ENCODE measurements around the gene LIN7A.

LIN7A gene

DNA sequence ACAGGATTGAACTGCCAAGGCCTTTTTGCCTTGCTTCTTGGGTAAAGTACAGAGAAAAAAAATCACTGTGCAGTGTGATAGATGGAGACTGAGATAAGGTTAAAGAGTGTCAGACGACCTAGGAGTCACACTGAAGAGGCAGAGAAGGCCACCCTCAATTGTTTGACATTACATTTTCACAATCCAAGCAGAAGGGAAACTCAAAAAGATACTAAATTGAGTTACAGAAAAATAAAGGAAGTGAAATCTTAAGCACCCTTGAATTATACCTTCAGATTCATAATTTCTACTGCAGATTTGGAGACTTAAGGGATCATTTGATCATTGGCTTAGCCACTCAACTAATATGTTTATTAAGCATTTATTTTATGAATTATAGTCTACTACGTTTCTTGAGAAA is 123.9 kb downstream of the LIN7A start:
- no peak overlapping the region for H3K4me2 ChIP-seq (ENCODE audit: low read depth, low read length, poor library complexity, severe bottlenecking)
- no peaks in the 10 kb centered on the region for H4K20me1 ChIP-seq (ENCODE audit: insufficient read depth, low read length, poor library complexity, severe bottlenecking)
- no peaks in the 10 kb centered on the region for H3K79me2 ChIP-seq (ENCODE audit: insufficient read depth, low read length)
- H3K27me3 ChIP-seq (ENCODE audit: insufficient read depth, low read length, poor library complexity, severe bottlenecking), result no peaks in the 10 kb centered on the region
- no peaks in the 10 kb centered on the region for H3K9me2 ChIP-seq (replicated peaks; ENCODE audit: low read depth, low read length)
- H3K36me3 ChIP-seq (ENCODE audit: insufficient read depth, low read length), result no peaks in the 10 kb centered on the region
- H3K4me1 ChIP-seq (ENCODE audit: insufficient read depth, low read length, poor library complexity, severe bottlenecking), result no peaks in the 10 kb centered on the region
- no peak overlapping the region for H3K9ac ChIP-seq (ENCODE audit: low read depth, low read length, poor library complexity, severe bottlenecking)
- no peaks in the 10 kb centered on the region for H3F3A ChIP-seq (ENCODE audit: low read depth)
- H3K4me3 ChIP-seq (ENCODE audit: low read length, poor library complexity, severe bottlenecking), result no peak overlapping the region
- TF ChIP-seq CTCF (conservative IDR thresholded peaks at IDR 0.05; ENCODE audit: low read length), result no peak
- TF ChIP-seq EZH2phosphoT487 (IDR thresholded peaks at IDR 0.05; ENCODE audit: borderline replicate concordance), result no peak
- H3K9me3 ChIP-seq (ENCODE audit: insufficient read depth, low read depth, low read length), result no peaks in the 10 kb centered on the region
- no peak overlapping the region for H2AFZ ChIP-seq (ENCODE audit: low read length)

- Histone ChIP-seq H3K4me2 (ENCODE audit: low read depth, low read length, poor library complexity, severe bottlenecking) (no peak overlapping the region), H3K9me2 (replicated peaks; ENCODE audit: low read depth, low read length) (no peaks in the 10 kb centered on the region), H3F3A (ENCODE audit: low read depth) (no peaks in the 10 kb centered on the region), H3K27me3 (ENCODE audit: insufficient read depth, low read length, poor library complexity, severe bottlenecking) (no peaks in the 10 kb centered on the region), H3K4me1 (ENCODE audit: insufficient read depth, low read length, poor library complexity, severe bottlenecking) (no peaks in the 10 kb centered on the region), H3K9me3 (ENCODE audit: insufficient read depth, low read depth, low read length) (no peaks in the 10 kb centered on the region), H4K20me1 (ENCODE audit: insufficient read depth, low read length, poor library complexity, severe bottlenecking) (no peaks in the 10 kb centered on the region), H3K9ac (ENCODE audit: low read depth, low read length, poor library complexity, severe bottlenecking) (no peak overlapping the region), H3K4me3 (ENCODE audit: low read length, poor library complexity, severe bottlenecking) (no peak overlapping the region), H2AFZ (ENCODE audit: low read length) (no peak overlapping the region), H3K79me2 (ENCODE audit: insufficient read depth, low read length) (no peaks in the 10 kb centered on the region), H3K36me3 (ENCODE audit: insufficient read depth, low read length) (no peaks in the 10 kb centered on the region)
- TF ChIP-seq CTCF (conservative IDR thresholded peaks at IDR 0.05; ENCODE audit: low read length) (no peak), EZH2phosphoT487 (IDR thresholded peaks at IDR 0.05; ENCODE audit: borderline replicate concordance) (no peak)
These were observed 125.6 kb downstream of the LIN7A start for GRCh38 chr12:80811957-80812708.

GRCh38 chr12:80810874-80811273 is 126.9 kb downstream of the LIN7A start:
- H3K9ac ChIP-seq (ENCODE audit: low read depth, low read length, poor library complexity, severe bottlenecking), result no peak overlapping the region
- H3K4me3 ChIP-seq (ENCODE audit: low read length, poor library complexity, severe bottlenecking), result no peak overlapping the region
- no peak overlapping the region for H3K4me2 ChIP-seq (ENCODE audit: low read depth, low read length, poor library complexity, severe bottlenecking)
- H3F3A ChIP-seq (ENCODE audit: low read depth), result no peaks in the 10 kb centered on the region
- H4K20me1 ChIP-seq (ENCODE audit: insufficient read depth, low read length, poor library complexity, severe bottlenecking), result no peaks in the 10 kb centered on the region
- H3K27me3 ChIP-seq (ENCODE audit: insufficient read depth, low read length, poor library complexity, severe bottlenecking), result no peaks in the 10 kb centered on the region
- H3K4me1 ChIP-seq (ENCODE audit: insufficient read depth, low read length, poor library complexity, severe bottlenecking), result no peaks in the 10 kb centered on the region
- H3K9me3 ChIP-seq (ENCODE audit: insufficient read depth, low read depth, low read length), result no peaks in the 10 kb centered on the region
- no peaks in the 10 kb centered on the region for H3K36me3 ChIP-seq (ENCODE audit: insufficient read depth, low read length)
- H3K9me2 ChIP-seq (replicated peaks; ENCODE audit: low read depth, low read length), result no peaks in the 10 kb centered on the region
- no peak for TF ChIP-seq CTCF (conservative IDR thresholded peaks at IDR 0.05; ENCODE audit: low read length)
- no peak for TF ChIP-seq EZH2phosphoT487 (IDR thresholded peaks at IDR 0.05; ENCODE audit: borderline replicate concordance)
- H2AFZ ChIP-seq (ENCODE audit: low read length), result no peak overlapping the region
- no peaks in the 10 kb centered on the region for H3K79me2 ChIP-seq (ENCODE audit: insufficient read depth, low read length)
